HepG2 (cell line): ENCODE results near the gene PLA2G2A. TPM values are rescaled to one million over a fixed set of nuclear protein-coding genes. Genes with fewer than 3 reads are reported as not detected.

Source experiments
- BCLAF1 ChIP-seq: fragments of 450-650 bp; IDR thresholded peaks from 2 replicates; pipeline ENCODE4 v1.6.1; 2017; ENCODE audit warnings: mild to moderate bottlenecking
- IRF1 ChIP-seq: sonication (generic); formaldehyde crosslinking; IDR thresholded peaks from 2 replicates; pipeline ENCODE4 v1.4.0; 2020; ENCODE audit warnings: low read depth, mild to moderate bottlenecking, missing genetic modification reagents
- MED1 ChIP-seq: sonication (generic); formaldehyde crosslinking; IDR thresholded peaks from 2 replicates; pipeline ENCODE4 v1.4.0; 2020; ENCODE audit warnings: missing genetic modification reagents
- MIER3 ChIP-seq: IDR thresholded peaks from 2 replicates; pipeline ENCODE4 v1.6.1; 2016; ENCODE audit warnings: missing compliant biosample characterization, borderline replicate concordance
- NCOA5 ChIP-seq: sonication (generic); formaldehyde crosslinking; IDR thresholded peaks from 2 replicates; pipeline ENCODE4 v1.4.0; 2020; ENCODE audit warnings: missing genetic modification reagents
- PHF8 ChIP-seq: sonication (generic); formaldehyde crosslinking; IDR thresholded peaks from 2 replicates; pipeline ENCODE4 v1.5.0; 2020; ENCODE audit warnings: missing genetic modification reagents
- ZFAT ChIP-seq: sonication (generic); formaldehyde crosslinking; conservative IDR thresholded peaks from 2 replicates; pipeline ENCODE4 v1.8.1; 2023; ENCODE audit warnings: missing genetic modification reagents, inconsistent platforms
- ZFP36L2 ChIP-seq: sonication (generic); formaldehyde crosslinking; IDR thresholded peaks from 2 replicates; pipeline ENCODE4 v1.4.0; 2020; ENCODE audit warnings: missing genetic modification reagents
- ZNF160 ChIP-seq: sonication (generic); formaldehyde crosslinking; IDR thresholded peaks from 2 replicates; pipeline ENCODE4 v1.8.0; 2022; ENCODE audit warnings: mild to moderate bottlenecking, inconsistent platforms, missing genetic modification reagents
- ZNF713 ChIP-seq: sonication (generic); formaldehyde crosslinking; IDR thresholded peaks from 2 replicates; pipeline ENCODE4 v1.4.0; 2020; ENCODE audit warnings: mild to moderate bottlenecking, missing genetic modification reagents
- ZNF749 ChIP-seq: sonication (generic); formaldehyde crosslinking; IDR thresholded peaks from 2 replicates; pipeline ENCODE4 v1.8.0; 2022; ENCODE audit warnings: mild to moderate bottlenecking, missing genetic modification reagents, moderate library complexity, borderline replicate concordance
- ZSCAN5A ChIP-seq: sonication (generic); formaldehyde crosslinking; IDR thresholded peaks from 2 replicates; pipeline ENCODE4 v1.8.0; 2022; ENCODE audit warnings: mild to moderate bottlenecking, missing genetic modification reagents, borderline replicate concordance
- ZZZ3 ChIP-seq: sonication (generic); formaldehyde crosslinking; IDR thresholded peaks from 2 replicates; pipeline ENCODE4 v1.4.0; 2020; ENCODE audit warnings: missing genetic modification reagents, mild to moderate bottlenecking, borderline replicate concordance
- polyA plus RNA-seq, 8 experiments: library from polyadenylated mRNA; depleted of rRNA in 3 of 8; stranded (reverse) in 7 of 8; unstranded in 1 of 8; fragments of >200 nt; fragmentation: Illumina TruSeq in 4 of 8; extraction: Trizol in 4 of 8; gene quantifications; 2 replicates each; pipeline versions ENCODE4 v1.2.1 to v1.2.3, GENCODE V29; 2011 to 2016; ENCODE audit warnings: low read depth in 4 of 8, missing spikeins in 1 of 8, mixed read lengths in 1 of 8; ENCODE audit not compliant: insufficient read depth in 1 of 8
- total RNA-seq, 5 experiments: library from RNA; depleted of rRNA; stranded (reverse); fragments of >200 nt; fragmentation: Illumina TruSeq; extraction: Trizol; gene quantifications; 2 replicates each; pipeline ENCODE4 v1.2.3, GENCODE V29; 2016; ENCODE audit warnings: low read depth in 1 of 5
- TF ChIP-seq, protein P1 (sequence below): sonication (generic); formaldehyde crosslinking; IDR thresholded peaks from 2 replicates; pipeline ENCODE4 v1.5.0; 2020; ENCODE audit warnings: missing genetic modification reagents
- TF ChIP-seq, protein P2 (sequence below): sonication (generic); formaldehyde crosslinking; IDR thresholded peaks from 2 replicates; pipeline ENCODE4 v1.5.0; 2020; ENCODE audit warnings: missing genetic modification reagents
- TF ChIP-seq, protein P3 (sequence below): sonication (generic); formaldehyde crosslinking; IDR thresholded peaks from 2 replicates; pipeline ENCODE4 v1.4.0; 2020; ENCODE audit warnings: missing genetic modification reagents
- TF ChIP-seq, protein P4 (sequence below): sonication (generic); formaldehyde crosslinking; IDR thresholded peaks from 2 replicates; pipeline ENCODE4 v1.4.0; 2020; ENCODE audit warnings: mild to moderate bottlenecking, missing genetic modification reagents
- TF ChIP-seq, protein P5 (sequence below): sonication (generic); formaldehyde crosslinking; conservative IDR thresholded peaks from 2 replicates; pipeline ENCODE4 v1.8.1; 2023; ENCODE audit warnings: missing genetic modification reagents

Gene PLA2G2A
- total and polyA plus RNA-seq, 2 of the 13 experiments (the other 11 are each of a cell fraction or from before 2014, with no cell fraction given): 0.35 to 30.3 TPM

DNA sequence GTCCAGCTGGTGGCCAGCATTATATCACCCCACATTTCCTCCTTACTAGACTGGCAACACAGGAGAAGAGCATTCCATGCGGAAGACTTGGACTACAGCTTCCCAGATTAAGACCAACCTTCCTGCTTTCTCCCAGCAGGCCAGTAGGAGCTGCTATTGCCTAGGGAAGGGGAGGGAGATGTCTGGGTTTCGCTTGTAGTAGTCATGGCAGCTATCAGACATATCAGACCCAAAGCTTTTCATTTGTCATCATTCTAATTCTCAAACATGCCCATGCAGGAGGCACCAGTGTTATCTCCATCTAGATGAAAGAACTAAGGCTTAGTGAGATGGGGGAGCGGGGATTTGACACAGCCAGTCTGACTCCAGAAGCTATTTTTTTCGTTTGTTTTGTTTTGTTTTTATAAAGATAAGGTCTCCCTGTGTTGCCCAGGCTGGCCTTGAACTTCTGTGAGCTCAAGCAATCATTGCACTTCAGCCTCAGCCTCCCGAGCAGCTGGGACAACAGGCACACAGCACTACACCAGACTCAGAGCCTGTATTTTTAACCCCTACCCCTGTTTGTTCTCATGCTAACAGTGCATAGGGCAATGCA lies 4.5 kb downstream of the PLA2G2A start (continued):
- TF ChIP-seq BCLAF1 (no peak), MED1 (peak; percentile 72), PHF8 (CRISPR knock-in tag) (no peak), IRF1 (CRISPR knock-in tag) (no peak), ZZZ3 (CRISPR knock-in tag) (no peak), MIER3 (no peak), ZFP36L2 (CRISPR knock-in tag) (no peak), ZFAT (CRISPR knock-in tag) (no peak), NCOA5 (no peak), ZSCAN5A (CRISPR knock-in tag) (no peak), ZNF160 (CRISPR knock-in tag) (no peak), ZNF749 (CRISPR knock-in tag) (no peak), ZNF713 (CRISPR knock-in tag) (no peak)
- TF ChIP-seq, protein P1, sequence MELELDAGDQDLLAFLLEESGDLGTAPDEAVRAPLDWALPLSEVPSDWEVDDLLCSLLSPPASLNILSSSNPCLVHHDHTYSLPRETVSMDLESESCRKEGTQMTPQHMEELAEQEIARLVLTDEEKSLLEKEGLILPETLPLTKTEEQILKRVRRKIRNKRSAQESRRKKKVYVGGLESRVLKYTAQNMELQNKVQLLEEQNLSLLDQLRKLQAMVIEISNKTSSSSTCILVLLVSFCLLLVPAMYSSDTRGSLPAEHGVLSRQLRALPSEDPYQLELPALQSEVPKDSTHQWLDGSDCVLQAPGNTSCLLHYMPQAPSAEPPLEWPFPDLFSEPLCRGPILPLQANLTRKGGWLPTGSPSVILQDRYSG (CRISPR knock-in tag): no peak
- TF ChIP-seq, protein P2, sequence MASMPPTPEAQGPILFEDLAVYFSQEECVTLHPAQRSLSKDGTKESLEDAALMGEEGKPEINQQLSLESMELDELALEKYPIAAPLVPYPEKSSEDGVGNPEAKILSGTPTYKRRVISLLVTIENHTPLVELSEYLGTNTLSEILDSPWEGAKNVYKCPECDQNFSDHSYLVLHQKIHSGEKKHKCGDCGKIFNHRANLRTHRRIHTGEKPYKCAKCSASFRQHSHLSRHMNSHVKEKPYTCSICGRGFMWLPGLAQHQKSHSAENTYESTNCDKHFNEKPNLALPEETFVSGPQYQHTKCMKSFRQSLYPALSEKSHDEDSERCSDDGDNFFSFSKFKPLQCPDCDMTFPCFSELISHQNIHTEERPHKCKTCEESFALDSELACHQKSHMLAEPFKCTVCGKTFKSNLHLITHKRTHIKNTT (CRISPR knock-in tag): no peak
- TF ChIP-seq, protein P3, sequence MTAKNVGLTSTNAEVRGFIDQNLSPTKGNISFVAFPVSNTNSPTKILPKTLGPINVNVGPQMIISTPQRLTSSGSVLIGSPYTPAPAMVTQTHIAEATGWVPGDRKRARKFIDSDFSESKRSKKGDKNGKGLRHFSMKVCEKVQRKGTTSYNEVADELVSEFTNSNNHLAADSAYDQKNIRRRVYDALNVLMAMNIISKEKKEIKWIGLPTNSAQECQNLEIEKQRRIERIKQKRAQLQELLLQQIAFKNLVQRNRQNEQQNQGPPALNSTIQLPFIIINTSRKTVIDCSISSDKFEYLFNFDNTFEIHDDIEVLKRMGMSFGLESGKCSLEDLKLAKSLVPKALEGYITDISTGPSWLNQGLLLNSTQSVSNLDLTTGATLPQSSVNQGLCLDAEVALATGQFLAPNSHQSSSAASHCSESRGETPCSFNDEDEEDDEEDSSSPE: no peak
- TF ChIP-seq, protein P4, sequence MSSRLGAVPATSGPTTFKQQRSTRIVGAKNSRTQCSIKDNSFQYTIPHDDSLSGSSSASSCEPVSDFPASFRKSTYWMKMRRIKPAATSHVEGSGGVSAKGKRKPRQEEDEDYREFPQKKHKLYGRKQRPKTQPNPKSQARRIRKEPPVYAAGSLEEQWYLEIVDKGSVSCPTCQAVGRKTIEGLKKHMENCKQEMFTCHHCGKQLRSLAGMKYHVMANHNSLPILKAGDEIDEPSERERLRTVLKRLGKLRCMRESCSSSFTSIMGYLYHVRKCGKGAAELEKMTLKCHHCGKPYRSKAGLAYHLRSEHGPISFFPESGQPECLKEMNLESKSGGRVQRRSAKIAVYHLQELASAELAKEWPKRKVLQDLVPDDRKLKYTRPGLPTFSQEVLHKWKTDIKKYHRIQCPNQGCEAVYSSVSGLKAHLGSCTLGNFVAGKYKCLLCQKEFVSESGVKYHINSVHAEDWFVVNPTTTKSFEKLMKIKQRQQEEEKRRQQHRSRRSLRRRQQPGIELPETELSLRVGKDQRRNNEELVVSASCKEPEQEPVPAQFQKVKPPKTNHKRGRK (CRISPR knock-in tag): no peak
- TF ChIP-seq, protein P5, sequence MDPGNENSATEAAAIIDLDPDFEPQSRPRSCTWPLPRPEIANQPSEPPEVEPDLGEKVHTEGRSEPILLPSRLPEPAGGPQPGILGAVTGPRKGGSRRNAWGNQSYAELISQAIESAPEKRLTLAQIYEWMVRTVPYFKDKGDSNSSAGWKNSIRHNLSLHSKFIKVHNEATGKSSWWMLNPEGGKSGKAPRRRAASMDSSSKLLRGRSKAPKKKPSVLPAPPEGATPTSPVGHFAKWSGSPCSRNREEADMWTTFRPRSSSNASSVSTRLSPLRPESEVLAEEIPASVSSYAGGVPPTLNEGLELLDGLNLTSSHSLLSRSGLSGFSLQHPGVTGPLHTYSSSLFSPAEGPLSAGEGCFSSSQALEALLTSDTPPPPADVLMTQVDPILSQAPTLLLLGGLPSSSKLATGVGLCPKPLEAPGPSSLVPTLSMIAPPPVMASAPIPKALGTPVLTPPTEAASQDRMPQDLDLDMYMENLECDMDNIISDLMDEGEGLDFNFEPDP (CRISPR knock-in tag): no peak
